Cardiac septum (tissue), 1 donor: ENCODE results near the gene PIMREG. TPM values are rescaled to one million over a fixed set of nuclear protein-coding genes. Genes with fewer than 3 reads are reported as not detected.
"Not testable (repeated sequence)": the region's sequence is repeated elsewhere in the genome, so short reads cannot be mapped to it uniquely, and the experiment has no call there.

Experiments used
- DNase-seq: peaks from one replicate; pipeline ENCODE4 v3.0.0-alpha.2; 2020; ENCODE audit warnings: low spot score
- intact Hi-C: fragments of 100-400 bp; cut with DNase I; formaldehyde crosslinking; loops from one replicate; pipeline ENCODE4 v1.14.0; 2022
- total RNA-seq: library from RNA; stranded (reverse); fragmentation: NEBNext Ultra II Directional; extraction: Animal tissue kit (Norgen Biotek cat#: 25700); gene quantifications from one replicate; pipeline ENCODE4 v1.2.1, GENCODE V29; 2021
- donor health status: DM: no; HTN: no; CAD: no.

PIMREG gene
- total RNA-seq, 1 donor from 2014 or later = not detected

- intact Hi-C loops = loop anchor here (5.0 to 10.0 kb wide), 2 partner anchors 82 to 104 kb away; partner anchors contain the start of gene PITPNM3
- peak; percentile 84 for DNase-seq
Observed at GRCh38 chr17:6473128-6473767, 29.0 kb downstream of the PIMREG start.

- DNase-seq = no peak
- intact Hi-C loops = loop anchor here (5.0 to 10.0 kb wide), 2 partner anchors 80 to 103 kb away; partner anchors contain the start of gene PITPNM3
Observed at GRCh38 chr17:6474376-6474775, 30.1 kb downstream of the PIMREG start.

GRCh38 chr17:6474906-6475305 lies 30.7 kb downstream of the PIMREG start:
- no peak for DNase-seq
- intact Hi-C loops = loop anchor here (5.0 to 10.0 kb wide), 2 partner anchors 80 to 102 kb away; partner anchors contain the start of gene PITPNM3

- intact Hi-C loops = loop anchor here (10.0 kb wide), 1 partner anchor 79 kb away; the partner anchor contains the start of gene PITPNM3
- no peak for DNase-seq
Observed at GRCh38 chr17:6475411-6475810, 31.2 kb downstream of the PIMREG start.

- DNase-seq = no peak
- intact Hi-C loops = loop anchor here (10.0 kb wide), 1 partner anchor 79 kb away; the partner anchor contains the start of gene PITPNM3
Observed at GRCh38 chr17:6476076-6476809, 32.0 kb downstream of the PIMREG start.

GRCh38 chr17:6476810-6477179 lies 32.5 kb downstream of the PIMREG start:
- no peak for DNase-seq
- intact Hi-C loops = loop anchor here (10.0 kb wide), 1 partner anchor 78 kb away; the partner anchor contains the start of gene PITPNM3

- no peak for DNase-seq
- intact Hi-C loops = loop anchor here (10.0 kb wide), 1 partner anchor 77 kb away; the partner anchor contains the start of gene PITPNM3
Observed at GRCh38 chr17:6477831-6478383, 33.7 kb downstream of the PIMREG start.

- DNase-seq = no peak
- intact Hi-C loops = loop anchor here (10.0 kb wide), 1 partner anchor 76 kb away; the partner anchor contains the start of gene PITPNM3
Observed at GRCh38 chr17:6478486-6478885, 34.2 kb downstream of the PIMREG start.

GRCh38 chr17:6479622-6480302 lies 35.5 kb downstream of the PIMREG start:
- DNase-seq = no peak
- intact Hi-C loops = loop anchor here (10.0 kb wide), 1 partner anchor 75 kb away; the partner anchor contains the start of gene PITPNM3

GRCh38 chr17:6480303-6480675 lies 36.0 kb downstream of the PIMREG start:
- DNase-seq = no peak
- intact Hi-C loops = no loop called here

- intact Hi-C loops = no loop called here
- DNase-seq = no peak
Observed at GRCh38 chr17:6482105-6482455, 37.8 kb downstream of the PIMREG start.

- DNase-seq, intact Hi-C loops: not testable (repeated sequence)
Observed at GRCh38 chr17:6482796-6483195, 38.5 kb downstream of the PIMREG start.

GRCh38 chr17:6483507-6483906 lies 39.3 kb downstream of the PIMREG start:
- DNase-seq = no peak
- intact Hi-C loops = no loop called here

- DNase-seq = no peak
- intact Hi-C loops = no loop called here
Observed at GRCh38 chr17:6485646-6486412, 41.6 kb downstream of the PIMREG start.

- intact Hi-C loops = no loop called here
- no peak for DNase-seq
Observed at GRCh38 chr17:6487251-6488007, 43.2 kb downstream of the PIMREG start.

GRCh38 chr17:6488008-6488539 lies 43.8 kb downstream of the PIMREG start:
- intact Hi-C loops = no loop called here
- no peak for DNase-seq

GRCh38 chr17:6489016-6489550 lies 44.8 kb downstream of the PIMREG start:
- DNase-seq = no peak
- intact Hi-C loops = no loop called here
